HG03135 (cell line): ENCODE results near the gene DHRS13.
A peak's percentile ranks its signal among the peaks of the same experiment; 100 is the strongest.
"Not testable (repeated sequence)": the region's sequence is repeated elsewhere in the genome, so short reads cannot be mapped to it uniquely, and the experiment has no call there.

Source experiments
- ATAC-seq: cut with Tn5 transposase; IDR thresholded peaks from one replicate; pipeline ENCODE4 v1.9.1; 2021; ENCODE audit warnings: mild to moderate bottlenecking, moderate library complexity; ENCODE audit not compliant: unreplicated experiment

DHRS13 gene

DNA sequence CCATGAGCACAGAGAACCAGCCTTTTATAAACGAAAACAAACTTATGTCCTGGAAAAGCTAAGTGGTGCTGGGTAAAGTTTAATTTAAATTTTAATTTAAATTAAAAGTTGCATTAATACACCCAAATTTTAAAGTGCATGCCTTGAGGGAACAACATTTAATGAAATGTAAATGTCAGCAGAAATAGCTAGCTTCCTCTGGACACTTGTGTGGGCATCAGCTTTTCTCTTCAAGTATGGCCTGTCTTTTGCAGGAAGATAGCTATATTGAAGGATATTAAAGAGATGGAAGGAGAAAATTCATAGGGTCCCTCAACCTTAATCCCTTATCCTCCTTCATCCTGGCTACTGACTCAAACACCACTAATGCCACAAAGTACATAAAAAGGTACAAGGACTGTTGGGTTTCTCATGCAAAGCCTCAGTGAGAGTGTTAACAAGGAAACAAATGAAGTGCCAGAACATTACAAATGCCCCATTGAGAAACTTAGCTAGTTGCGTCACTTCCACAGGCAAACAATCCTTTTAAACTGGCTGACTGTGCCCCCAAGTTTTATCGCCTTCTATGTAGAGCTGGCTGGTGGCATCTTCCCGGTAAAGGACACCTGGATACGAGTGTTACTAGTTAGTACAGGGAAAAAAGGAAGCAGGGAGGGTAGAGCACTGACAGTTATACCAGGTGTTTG is 34.3 kb upstream of the DHRS13 start:
- no peak for ATAC-seq

DNA sequence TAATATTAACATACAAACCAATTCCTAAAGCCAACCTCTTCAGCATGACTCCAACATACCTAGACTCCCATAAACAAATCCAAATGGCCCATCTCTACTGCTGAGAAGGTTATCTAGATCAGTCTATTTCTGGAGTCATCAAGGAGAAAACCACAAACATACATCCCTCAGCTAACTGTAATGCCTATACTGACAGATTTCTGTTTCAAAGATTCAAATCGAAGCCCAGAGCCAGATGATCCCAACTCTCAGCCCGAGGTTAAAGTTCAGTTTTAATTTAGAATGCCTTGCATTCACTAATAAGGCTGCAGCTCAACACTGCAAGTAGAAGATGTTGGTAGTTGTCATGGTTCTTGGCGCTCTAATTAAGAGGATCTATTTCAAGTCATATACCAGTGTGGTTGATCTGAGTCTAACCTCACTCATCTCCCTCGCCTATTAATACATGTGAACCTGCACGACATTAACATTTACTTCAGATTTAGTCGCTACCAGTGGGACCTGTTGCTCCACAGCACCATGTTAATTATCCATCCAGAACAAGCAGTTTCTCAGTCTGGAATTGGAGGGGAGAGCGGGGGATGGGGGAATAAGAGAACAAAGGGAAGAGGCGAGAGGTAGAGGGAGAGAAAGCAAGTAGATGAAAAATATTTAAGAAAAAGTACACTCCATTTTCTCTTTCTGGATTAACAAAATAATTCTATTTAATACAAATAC is 33.0 kb upstream of the DHRS13 start:
- no peak for ATAC-seq

DNA sequence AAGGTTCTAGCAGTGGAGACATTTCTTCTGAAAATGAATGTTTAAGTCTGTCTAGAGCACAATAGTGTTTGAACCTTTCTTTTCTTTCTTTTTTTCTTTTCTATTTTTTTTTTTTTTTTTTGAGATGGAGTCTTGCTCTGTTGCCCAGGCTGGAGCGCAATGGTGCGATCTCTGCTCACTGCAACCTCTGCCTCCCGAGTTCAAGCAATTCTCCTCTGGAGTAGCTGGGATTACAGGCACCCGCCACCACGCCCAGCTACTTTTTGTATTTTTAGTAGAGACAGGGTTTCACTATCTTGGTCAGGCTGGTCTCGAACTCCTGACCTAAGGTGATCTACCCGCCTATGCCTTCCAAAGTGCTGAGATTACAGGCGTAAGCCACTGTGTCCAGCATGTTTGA is 31.6 kb upstream of the DHRS13 start:
- not testable (repeated sequence) for ATAC-seq

DNA sequence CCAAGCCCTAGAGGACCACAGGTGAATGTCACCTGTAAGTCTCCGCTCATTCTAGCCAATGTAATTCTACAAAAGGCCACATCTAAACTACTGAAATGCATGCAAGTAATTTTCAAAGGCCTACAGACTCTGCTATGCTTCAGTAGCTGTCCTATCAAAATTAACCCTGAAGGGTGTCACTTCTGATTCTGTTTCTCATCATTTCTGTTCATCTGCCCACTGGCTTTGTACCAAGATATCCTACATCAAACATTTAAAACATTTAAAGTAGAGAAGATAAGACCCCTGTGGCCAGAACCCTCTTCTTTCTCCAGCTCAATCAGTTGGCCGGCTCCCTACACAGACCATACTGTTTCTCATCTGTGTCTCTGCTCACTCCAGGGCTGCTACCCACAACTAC is 26.9 kb upstream of the DHRS13 start:
- ATAC-seq = no peak

DNA sequence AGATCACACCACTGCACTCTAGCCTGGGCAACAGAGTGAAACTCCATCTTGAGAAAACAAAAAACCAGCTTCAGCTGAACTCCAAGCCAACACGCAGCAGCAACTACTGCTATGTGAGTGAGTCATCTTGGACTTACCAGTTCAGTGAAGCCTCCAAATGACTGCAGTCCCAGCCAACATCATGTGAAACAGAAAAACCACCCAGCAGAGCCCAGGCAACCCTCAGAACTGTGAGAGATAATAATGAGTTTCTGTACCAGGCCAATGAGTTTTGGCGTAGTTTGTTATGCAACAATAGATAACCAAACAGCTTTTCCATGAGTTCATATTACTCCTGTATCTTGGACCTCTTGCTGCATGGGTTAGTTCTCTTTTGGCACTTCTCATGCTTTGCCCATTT is 25.2 kb upstream of the DHRS13 start:
- ATAC-seq = no peak

DNA sequence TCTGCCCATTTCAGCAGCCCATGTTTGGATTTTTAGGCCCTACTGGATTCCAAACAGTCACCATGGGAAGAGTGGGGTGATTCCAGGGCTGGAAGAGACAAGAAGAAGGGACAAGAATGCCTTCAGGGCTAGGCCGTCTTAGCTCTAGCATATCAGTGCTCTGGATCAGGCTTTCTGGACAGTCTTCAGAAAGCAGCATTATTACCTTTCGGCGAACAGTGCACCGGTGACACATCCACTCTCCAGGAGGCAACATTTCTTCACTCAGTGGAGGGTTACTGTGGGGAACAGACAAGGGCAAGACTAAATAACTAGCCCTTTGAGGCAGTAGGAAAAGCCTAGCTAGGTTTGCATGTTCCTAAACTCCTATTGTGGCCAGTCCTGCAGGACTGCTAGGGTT is 23.9 kb upstream of the DHRS13 start:
- no peak for ATAC-seq

DNA sequence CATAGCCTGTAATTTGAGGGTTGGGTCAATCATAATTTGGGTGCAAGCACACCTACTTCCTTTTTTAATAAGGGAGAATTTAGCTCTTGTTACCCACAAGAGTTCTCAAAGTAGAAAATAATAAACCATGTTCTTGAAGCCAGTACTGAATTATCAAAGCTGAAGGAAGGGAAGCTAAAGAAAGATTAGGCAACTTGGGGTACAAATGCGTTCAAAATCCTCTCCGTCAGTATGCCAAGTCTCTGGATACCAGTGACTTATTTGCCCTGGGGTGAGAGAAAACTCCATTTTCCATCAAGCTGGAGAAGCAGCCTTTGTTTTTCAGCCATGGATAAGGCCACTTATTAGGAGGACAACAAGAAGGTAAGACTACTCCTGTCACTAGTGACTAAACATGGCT is 23.5 kb upstream of the DHRS13 start:
- ATAC-seq = no peak

DNA sequence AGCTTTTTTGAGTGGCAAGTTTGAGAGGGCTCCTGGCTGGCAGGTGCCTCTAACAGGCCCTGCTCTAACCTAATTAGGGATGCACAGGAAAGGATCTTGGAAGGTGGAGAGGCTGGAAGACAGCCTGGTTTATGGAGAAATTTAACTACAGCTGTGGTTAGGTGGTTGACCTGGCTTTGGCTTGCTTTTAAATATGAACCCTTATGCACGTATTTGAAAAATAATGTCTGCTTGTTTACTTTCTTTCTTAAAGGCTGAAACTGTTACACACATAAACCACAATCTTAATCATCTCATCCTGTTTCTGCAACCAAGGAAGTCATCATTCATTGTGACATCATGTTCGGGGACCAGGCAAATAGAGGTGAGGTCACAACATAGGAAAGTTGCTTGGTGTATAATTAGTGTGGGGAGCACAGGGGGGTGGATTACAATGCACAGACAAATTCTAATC is 23.1 kb upstream of the DHRS13 start:
- ATAC-seq = peak; percentile 63

DNA sequence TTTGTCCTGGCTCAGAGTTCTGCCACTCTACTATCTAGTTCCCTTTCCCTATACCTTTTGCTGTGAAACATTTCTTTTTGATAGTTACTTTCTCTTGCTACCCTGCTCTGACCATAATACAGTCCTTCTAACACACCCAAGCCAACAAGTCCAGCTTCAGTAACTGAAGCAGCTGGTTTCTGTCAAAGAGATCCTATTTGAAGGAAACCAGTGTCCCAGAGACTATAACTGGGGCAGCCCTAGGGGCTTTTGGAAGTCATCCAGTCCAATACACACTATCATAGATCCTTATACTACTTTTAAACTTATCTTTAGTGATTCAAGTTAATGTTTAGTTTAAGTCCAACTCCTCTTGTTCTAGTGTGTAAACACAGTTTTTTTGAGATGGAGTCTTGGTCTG is 17.3 kb upstream of the DHRS13 start:
- no peak for ATAC-seq

DNA sequence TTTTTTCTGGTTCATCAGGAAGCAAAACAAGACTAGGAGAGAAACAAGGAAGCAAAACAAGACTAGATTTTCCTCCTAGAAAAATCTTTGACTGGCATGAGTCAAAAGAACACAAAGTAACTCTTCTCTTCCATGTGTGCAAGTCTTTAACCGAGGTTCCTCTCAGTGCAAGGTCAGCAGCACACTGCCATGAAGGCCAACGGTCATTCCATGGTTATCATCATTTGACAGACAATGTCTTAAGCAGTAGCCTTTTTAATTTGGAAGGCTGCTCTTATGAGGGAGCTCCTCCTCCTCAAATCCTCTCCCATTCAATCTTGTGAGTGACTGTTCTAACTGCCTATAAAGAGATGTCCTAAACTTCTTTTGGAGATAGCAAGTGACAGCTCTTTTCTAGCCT is 15.4 kb upstream of the DHRS13 start:
- no peak for ATAC-seq

DNA sequence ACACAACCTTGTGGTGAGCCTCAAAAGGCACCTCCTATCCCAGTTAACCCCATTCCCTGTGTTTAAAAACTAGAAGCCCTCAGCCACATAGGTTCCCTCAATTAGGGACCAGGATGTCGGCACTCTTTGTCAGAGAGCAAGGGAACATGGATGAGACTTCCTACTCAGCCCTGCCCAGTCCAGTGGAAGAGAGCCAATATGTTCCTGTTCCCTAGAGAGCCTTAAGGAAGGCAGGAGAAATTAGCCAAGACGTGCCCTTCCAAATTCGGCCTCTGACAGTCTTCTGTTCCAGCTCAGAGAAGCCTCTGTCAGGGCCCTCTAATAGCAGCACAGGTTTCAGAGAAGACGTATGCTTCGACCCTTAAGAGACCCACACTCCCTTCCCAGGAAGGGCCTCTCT is 14.6 kb upstream of the DHRS13 start:
- no peak for ATAC-seq

DNA sequence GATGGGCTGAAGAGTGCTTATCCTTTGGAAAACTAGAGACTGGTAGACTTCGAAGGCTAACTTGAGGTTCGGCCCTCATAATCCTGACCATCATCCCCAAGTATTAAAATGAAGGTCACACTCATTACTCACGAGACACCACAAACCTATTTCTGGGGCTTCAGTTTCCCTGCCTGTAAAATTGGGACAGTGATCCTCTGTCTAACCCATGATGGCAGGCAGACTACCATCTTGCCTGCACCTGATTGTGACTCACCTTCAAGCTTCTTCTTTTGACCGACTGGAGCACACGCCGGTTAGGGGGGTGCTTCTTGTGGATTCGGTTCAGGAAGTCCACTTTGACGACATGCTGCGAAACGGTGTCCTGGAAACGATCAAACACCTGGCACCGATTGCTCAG is 14.2 kb upstream of the DHRS13 start:
- ATAC-seq = no peak

DNA sequence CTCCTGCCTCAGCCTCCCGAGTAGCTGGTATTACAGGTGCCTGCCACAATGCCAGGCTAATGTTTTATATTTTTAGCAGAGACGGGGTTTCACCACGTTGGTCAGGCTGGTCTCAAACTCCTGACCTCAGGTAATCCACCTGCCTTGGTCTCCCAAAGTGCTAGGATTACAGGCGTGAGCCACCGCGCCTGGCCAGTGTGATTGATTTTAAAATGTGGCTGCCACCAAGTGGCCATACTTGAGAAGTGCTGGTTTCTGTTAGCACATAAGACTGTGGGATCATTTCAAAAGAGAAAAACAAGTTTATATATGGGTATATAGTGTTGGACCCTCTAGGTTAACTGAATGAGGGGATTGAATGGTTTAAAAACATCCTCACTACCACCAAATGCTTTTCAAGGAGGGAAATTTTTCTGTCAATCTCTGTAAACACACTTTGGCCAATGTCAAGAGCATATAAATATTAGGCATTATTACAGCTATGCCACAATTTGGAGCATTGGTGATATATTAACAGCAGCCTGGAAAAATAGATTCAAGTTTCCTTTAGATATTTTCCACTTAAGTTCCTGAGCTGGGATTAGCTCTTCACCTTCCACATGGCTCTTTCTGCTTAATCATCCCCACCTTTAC is 13.5 kb upstream of the DHRS13 start:
- no peak for ATAC-seq

DNA sequence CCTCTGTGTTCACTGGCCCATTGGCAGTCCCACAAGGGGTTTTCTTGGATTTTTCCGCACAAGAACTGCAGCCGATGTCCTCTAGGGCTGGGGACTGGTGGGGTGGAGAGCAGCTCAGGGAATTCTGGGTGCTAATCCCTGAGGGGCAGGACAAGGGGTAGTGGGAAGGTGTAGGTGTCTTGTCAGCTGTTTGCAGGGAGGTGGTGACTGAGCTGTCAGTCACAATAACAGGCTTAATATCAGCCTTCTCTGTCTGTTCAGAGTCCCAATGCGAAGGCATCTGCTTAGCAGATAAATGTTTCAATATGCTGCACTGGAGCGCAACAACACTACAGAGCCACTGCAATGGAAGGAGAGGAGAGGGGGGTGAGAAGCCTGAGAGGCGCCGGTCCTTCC is 10.1 kb upstream of the DHRS13 start:
- ATAC-seq = no peak

DNA sequence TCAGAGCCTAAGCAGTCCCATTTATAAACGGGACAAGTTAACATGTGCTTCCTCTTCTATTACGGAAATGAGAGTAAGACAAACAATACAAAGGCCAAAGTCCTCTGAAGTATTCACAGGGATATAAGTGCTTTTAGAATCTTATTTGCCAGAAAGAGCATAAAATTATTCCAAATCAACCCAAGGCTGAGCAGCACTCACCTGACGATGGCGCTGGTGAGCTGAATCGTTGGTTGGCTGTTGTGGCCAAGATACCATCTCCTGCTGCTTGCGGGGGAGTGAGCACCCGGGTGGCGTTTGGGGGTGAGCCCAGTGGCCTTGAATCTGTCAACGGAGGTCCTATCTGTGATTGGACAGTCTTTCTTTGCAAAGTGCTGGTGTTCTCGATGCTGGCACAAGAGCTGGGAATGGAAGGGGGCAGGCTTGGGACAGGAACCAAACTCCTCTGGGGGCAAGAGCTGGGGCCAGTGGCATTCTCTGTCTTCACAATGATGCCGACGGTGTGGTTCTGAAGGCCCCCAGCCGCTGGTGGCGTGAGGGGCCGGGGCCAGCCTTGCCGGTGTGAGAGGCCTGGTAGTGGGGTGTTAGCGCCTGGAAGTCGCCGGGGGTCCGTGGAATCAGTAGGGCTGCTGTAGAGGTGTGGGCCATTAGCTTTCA is 9.5 kb upstream of the DHRS13 start:
- no peak for ATAC-seq

DNA sequence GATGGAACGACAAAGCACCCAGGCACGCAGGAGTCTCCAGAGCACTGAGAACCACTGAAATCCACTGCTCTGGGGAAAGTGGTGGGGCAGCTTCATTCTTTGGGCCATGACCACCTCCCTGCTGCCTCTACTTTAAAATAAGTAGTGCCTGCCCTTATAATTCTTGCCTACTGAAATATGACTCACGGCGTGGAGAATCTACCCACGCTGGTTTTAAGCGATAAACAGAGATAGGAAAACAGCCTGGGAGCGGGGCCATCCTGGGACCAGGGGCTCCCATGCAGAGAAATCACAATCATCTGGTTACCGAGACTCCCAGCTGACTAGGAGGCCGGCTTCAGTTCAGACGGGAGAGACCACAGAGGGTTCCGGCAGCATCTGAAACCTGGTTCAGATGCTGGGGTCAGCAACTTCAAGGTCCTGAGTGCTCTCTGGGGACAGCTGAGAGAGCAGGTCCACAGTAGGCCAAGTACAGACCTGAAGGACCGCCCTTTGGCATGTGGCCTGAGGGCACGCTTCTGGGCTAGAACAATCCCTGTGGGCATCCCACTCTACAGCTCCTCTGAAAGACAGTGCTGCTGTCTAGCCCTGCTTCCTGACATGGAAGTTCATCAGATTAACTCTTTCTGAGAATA is 8.6 kb upstream of the DHRS13 start:
- no peak for ATAC-seq

DNA sequence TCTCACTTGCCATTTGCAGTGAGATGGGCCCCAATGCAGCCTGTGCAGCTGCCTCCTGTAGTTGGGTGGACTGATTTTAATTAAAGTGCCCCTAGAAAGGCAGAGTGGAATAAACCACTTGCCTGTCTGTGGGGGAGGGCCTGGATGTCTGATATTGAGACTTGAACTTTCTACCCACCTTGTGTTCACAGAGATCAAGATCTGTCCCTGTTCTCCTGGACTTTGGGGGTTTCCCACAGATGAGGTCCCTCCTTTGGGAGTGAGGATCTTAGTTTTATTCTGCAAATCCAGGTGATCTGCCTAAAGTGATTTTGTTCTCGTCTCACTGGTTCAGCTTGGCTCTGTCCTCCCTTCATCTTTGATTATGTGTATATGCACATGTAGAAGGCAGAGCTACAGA is 7.7 kb upstream of the DHRS13 start:
- no peak for ATAC-seq

DNA sequence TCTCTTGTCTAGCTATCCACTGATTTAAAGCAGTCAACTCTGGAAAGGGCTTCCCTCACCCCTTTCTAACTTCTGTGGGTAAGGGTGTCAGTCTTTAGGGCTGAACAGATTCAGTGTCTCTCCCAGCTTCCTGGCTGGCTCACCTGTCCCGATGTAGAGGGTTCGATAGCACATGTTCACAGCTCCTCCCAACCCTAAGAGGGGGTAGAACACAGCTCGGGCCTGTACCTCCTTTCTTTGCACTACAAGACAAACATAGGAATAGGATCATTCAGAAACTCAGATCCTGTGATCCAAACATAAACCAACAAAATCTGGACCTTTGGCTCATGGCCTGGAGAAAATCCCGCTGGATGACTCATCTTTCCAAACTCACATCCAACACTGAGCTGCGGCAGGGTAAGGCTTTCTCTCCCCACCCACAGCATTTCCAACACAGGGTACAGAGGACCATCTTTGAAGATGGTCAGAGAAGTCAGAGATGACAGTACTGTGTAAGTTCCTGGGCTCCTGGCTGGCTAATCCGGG is 5.8 kb upstream of the DHRS13 start:
- no peak for ATAC-seq

DNA sequence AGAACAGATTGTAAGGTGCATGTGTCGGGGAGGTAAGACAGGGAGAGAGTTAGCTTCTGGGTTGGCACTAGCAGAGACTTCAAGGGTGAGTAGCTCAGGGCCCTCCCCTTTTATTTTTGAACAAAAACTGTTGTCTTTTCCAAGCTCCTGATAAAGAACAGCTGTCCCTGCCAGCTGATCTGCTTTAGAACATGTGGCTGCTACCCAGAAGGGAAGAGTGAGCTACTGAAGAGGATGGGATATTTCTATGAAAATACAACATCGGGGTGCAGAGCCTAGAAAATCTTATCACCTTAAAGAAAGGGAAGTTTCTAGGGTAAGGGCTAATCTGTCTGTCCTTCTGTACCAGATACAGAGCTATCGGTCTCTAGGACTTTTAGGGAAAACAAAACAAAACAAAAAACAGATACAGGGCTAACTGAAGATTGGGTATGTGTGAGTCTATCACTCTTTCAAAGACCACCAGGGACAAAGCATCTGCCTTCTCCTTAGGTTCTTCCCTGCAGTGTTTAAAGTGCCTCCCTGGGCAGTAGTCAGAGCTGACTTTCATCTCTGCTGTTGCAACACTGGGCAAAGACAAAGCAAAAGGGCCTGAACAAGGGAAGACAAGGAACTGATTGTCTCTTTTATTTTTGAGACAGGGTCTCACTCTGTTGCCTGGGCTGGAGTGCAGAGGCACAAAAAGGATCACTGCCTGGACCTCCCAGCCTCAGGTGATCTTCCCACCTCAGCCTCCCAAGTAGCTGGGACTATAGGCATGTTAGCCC is 5.0 kb upstream of the DHRS13 start:
- no peak for ATAC-seq

DNA sequence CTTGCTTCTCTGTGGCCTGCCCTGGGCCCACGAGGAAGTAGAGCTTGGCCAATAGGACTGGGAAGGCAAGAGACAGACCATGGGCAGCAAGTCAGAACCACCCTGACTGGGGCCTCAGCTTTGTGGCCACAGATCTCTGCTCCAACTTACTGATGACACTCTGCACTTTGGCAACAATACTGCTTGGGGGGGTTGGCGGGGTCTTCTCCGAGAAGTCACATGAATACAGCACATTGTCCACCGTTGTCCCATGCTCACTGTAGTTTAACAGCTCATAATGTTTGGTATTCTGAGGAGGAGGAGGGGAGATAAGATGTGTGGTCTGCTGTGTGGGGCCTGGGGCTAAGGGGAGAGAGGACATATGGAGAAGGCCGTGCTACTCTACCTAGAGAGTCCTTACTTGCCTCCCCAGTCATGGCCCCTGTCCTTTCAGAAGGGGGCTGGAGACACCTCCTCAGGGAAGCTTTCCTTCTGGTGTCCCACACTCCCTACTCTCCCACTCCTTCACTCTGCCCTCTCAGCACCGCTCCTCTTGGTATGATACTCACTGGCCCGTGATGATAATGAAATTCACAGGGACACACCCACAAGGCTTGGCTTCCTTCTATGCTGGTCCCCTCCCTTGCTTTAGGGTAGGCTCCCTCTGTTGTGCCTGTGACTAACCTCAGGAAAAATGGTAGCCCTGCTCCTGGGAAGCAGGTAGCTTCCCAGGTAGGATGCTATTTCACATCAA is 4.0 kb upstream of the DHRS13 start:
- ATAC-seq = no peak
